Stimulated activated CD4-positive, alpha-beta T cell treated with anti-CD3 and anti-CD28 coated beads, Interleukin-2, amount 100 ng/mL, for 4 hours (primary cell): ENCODE measurements around the gene LVRN.
"Not testable (repeated sequence)": the region's sequence is repeated elsewhere in the genome, so short reads cannot be mapped to it uniquely, and the experiment has no call there.

Experiments
- DNase-seq: peaks from one replicate; pipeline ENCODE4 v3.0.0-alpha.2; 2020; ENCODE audit warnings: low read depth

Gene LVRN

GRCh38 chr5:115962239-115962564 is at the start of gene LVRN:
TSS of gene LVRN (plus strand) at chr5:115962475. CDS start at chr5:115962618, 143 bp downstream.
- no peak for DNase-seq

DNA sequence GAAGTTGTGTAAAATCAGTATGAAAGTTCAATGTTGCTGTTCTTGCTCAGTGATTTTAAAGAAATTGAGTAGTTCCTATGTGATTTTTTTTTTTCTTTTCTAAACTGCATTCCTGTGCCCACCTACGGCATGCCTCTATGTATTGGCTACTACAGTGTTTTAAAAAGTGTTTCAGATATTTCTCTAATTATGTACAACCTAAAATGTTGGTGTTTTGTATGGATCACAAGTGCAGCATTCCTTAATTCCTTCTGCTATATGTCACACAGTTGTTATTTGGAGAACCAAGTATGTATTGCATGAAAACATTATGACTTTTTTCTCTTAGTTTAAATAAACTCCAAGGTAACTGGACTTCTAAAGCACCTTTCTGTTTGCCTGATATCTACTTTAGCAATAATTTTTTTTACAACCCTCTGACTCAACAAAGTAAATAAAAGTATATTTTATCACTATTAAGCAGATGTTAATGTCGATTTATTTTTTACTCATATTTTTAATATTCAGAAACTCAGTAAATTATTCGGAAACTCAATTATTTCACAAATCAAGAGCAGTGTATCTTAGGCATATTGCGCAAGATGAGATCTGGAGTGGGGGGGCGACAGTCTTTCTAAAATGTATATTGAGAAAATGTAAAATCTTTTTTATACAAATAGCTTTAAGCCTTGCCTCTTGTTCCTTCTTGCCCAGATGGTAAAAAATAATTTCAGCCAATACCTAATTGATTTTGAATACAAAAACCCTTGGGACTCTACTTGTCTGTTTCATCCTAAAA is 48.5 kb upstream of the LVRN start:
- DNase-seq: not testable (repeated sequence)

DNA sequence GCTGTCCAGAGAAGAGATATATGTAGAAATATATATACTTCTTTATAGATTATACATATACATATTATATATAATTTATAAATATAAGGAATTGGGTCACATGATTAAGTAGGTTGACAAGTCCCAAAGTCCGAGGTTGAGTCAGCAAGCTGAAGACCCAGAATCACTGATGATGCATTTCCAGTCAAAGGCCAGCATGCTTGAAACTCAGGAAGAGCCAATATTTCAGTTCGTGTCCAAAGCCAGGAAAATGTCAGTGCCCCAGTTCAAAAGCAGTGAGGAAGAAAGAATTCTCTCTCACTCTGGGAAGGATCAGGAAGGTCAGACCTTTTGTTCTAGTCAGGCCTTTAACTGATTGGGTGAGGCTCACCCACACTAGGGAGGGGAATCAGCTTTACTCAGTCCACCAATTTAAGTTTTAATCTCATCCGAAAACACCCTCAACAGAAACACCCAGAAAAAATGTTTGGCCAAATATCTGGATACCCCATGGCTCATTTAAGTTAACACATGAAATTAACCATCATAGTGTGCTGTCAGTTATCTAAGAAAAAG is 42.0 kb upstream of the LVRN start:
- no peak for DNase-seq

DNA sequence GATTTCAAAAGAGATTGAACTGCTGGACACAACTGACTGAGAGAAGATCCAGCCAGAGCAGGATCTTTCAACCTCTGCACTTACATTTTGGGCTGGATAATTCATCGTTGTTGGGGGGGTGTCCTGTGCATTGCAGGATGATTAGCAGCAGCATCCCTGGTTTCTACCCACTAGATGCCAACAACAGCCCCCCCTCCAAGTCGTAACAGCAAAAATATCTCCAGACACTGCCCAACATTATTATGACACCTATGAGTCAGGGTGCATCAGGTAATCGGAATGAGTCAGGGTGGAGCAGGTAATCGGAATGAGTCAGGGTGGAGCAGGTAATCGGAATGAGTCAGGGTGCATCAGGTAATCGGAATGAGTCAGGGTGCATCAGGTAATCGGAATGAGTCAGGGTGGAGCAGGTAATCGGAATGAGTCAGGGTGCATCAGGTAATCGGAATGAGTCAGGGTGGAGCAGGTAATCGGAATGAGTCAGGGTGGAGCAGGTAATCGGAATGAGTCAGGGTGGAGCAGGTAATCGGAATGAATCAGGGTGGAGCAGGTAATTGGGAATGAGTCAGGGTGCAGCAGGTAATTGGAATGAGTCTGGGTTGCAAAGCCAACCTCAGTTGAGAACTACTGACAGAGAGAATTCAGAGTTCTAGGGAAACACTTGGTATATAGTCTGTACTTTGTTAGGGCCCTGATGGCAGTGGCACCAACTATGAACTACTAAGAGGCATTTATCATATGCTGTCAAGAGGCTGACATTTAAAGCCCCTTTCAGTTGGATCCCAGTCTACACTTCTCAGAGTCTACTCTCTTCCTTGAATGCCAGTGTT is 33.5 kb upstream of the LVRN start:
- not testable (repeated sequence) for DNase-seq

DNA sequence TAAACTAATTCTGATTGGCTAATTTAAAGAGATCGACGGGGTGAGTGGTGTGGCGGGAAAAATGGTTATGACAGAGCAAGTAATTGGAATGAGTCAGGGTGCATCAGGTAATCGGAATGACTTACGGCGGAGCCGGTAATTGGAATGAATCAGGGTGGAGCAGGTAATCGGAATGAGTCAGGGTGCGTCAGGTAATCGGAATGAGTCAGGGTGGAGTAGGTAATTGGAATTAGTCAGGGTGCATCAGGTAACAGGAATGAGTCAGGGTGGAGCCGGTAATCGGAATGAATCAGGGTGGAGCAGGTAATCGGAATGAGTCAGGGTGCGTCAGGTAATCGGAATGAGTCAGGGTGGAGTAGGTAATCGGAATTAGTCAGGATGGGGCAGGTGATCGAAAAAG is 32.1 kb upstream of the LVRN start:
- DNase-seq: not testable (repeated sequence)

- DNase-seq: no peak
Measured at GRCh38 chr5:115930630-115931337, 31.5 kb upstream of the LVRN start.

GRCh38 chr5:115932991-115933390 is 29.3 kb upstream of the LVRN start:
- no peak for DNase-seq

DNA sequence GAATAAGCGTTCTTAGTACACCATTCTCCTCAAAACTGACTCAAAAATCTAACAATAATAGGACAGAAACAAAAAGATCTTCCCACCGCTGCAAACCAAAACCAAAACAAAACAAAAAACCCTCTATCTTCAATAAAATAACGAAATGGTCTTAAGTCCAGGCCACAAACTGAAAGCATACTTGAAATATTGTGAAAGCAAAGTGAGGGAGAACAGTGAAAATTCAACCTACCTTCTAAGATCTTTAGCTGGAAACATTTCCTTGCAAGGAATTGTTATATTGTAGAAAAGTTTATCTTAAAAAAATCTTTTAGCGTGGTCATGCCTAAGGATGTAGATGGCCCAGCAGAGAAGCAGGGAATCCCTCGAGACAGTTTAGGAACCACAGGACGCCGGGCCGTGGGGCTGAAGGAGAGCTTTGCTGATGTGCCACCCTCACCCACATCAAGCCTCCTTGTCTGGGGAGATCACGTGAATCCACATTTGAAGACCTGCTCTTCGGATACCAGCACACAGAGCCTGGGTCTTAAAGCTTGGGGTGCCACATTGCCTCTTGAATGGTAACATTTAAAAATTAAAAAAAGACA is 27.8 kb upstream of the LVRN start:
- DNase-seq: no peak

DNA sequence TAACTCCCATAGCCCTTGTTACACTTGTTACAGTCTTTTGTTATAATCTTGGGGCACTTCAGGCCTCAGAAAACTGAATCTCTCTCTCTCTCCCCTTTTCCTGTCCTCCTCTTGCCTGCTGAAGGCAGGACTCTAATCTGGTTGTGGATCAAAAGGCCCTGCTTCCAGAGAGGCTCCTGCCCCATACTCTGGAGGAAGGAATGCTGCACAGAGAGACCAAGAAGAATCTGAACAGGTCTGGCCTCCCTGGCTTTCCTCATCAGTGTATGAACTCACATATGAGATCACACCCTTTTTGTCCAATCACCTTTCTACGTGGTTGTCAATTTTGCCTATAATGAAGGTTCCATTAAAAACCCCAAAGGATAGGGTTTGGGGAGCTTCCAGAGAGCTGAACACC is 26.2 kb upstream of the LVRN start:
- DNase-seq: no peak

DNA sequence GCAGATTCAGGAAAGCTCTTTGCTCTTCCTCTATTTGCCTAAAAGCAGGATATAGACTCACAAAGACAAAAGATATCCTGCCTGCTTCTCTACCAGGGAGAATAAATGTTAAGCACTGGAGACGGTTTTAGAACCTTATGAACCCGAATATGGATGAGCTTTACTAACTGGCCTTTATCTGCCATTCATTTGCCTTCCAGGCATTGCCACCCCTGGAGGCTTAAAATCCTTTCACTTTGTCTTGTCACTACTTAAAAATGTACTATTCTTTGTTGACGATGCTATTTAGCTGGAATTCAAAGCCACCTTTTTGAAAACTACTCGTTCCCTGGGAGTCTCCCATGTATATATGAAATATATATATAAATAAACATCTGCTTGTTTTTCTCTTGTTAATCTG is 23.2 kb upstream of the LVRN start:
- DNase-seq: no peak

GRCh38 chr5:115940080-115940810 is 22.0 kb upstream of the LVRN start:
- no peak for DNase-seq

- DNase-seq: no peak
Measured at GRCh38 chr5:115941051-115941675, 21.1 kb upstream of the LVRN start.

GRCh38 chr5:115944501-115944900 is 17.8 kb upstream of the LVRN start:
- no peak for DNase-seq

GRCh38 chr5:115946655-115947054 is 15.6 kb upstream of the LVRN start:
- DNase-seq: no peak

- no peak for DNase-seq
Measured at GRCh38 chr5:115947260-115947659, 15.0 kb upstream of the LVRN start.

GRCh38 chr5:115948091-115948534 is 14.2 kb upstream of the LVRN start:
- DNase-seq: no peak

DNA sequence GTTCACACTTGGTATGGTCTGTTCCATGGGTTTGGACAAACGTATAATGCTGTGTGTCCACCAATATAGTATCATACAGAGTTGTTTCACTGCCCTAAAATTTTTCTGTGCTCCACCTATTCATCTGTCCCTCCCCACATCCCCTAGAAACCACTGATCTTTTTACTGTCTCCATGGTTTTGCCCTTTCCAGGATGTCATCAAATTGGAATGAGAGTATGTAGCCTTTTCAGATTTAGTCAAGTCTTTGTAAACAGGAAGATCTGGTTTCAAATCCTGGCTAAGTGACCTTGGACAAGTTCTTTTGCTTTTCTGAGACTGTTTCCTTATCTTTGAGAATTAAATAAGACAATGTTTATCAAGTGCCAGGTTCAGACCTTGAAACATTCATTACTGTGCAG is 13.2 kb upstream of the LVRN start:
- DNase-seq: no peak

DNA sequence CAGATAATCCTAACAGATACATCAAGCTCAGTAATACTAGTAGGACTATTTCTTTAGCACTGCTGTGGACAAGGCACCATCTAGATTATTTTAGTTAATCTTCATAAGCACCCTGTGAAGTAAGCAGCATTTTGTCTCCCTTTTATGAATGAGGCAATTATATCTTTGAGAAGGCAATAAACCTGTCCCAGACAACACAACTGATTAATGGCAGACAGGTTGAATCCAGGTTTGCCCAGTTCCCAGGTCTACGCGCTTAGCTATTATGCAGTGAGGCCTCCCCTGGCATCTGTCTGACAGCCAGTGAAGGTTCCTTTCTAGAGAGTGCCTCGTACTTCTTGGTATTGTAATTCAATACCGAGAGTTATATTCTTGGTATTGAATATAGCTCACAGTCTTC is 9.7 kb upstream of the LVRN start:
- no peak for DNase-seq

- DNase-seq: no peak
Measured at GRCh38 chr5:115954144-115954543, 8.1 kb upstream of the LVRN start.

DNA sequence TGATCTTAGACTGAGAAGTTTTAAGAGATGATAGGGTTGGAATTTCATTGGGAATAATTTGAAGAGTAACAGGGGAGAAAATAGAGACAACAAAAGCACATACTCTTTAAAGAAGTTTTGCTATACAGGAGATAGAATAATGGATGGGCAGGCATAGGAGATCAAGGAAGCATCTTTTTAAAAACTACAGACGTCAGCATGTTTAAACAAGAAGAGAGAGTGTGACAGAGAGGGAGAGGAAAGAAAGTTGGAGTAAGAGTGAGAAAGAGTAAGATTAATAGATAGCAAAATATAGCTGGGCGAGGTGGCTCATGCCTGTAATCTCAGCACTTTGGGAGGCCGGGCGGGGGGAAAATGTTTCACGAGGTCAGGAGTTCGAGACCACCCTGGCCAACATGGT is 5.3 kb upstream of the LVRN start:
- no peak for DNase-seq
